ENCODE measurements around the gene NOC2L. TPM values are rescaled to one million over a fixed set of nuclear protein-coding genes. Genes with fewer than 3 reads are reported as not detected.
A peak's percentile ranks its signal among the peaks of the same experiment; 100 is the strongest.

NOC2L gene
- polyA plus RNA-seq (2012; ENCODE audit: insufficient read depth, insufficient read length), result 80.6 TPM

DNA sequence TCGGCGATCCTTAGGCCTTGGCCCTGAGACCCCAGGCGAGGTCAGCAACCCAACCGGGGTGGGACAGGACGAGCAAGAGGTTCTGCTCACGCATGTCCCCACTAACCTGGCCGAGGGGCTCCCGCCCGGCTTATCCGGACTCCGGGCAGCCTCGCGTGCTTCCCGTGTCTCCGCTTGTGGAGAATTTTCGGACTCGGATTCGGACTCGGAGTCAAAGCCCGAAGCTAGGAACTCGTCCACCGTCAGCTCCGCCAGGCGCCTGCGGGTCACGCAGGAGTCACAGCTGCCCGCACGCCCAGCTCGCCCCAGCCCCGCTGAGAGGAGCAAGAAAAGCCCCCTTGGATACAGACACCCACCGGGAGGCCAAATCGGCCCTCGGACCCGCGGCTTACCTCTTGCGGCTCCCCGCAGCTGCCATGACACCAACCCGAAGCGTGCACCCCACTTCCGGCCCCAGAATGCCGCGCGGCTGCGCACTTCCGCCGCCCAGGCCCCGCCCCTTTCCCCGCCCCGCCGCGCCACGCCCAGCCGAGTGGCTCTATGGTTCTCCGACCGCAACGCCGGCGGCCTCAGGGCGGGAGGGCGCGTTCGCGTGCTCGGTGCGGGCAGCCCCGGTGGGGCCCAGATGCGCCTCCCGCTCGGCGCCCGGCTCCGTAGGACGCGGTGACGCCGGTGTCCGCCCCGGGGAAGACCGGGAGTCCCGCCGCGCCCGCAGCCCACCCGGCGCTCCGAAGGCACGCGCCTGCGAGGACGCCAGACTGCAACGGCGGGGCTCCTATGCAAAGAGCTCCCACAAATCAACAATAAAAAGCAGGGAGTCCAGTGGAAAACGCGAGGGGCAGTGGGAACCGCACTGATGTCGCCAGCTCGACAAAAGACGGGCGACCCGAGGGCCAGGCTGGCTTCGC lies at the start of gene NOC2L:
TSS of gene NOC2L (minus strand) at position 434 of the 908 bp plus-strand sequence. CDS start at position 418, 16 bp downstream.
- DNase-seq (ENCODE audit: low read depth, low spot score), result peak; percentile 77
- peak within 1 kb of the TSS; percentile 99 for H3K4me3 ChIP-seq (ENCODE audit: low read length)

GRCh38 chr1:1006305-1007159 lies 47.5 kb upstream of the NOC2L start:
- no peak for DNase-seq (ENCODE audit: low read depth, low spot score)
- no peak overlapping the region for H3K4me3 ChIP-seq (ENCODE audit: low read length)

- DNase-seq (ENCODE audit: low read depth, low spot score), result no peak
- H3K4me3 ChIP-seq (ENCODE audit: low read length), result no peak overlapping the region
Measured at GRCh38 chr1:1005774-1006304, 46.8 kb upstream of the NOC2L start.

DNA sequence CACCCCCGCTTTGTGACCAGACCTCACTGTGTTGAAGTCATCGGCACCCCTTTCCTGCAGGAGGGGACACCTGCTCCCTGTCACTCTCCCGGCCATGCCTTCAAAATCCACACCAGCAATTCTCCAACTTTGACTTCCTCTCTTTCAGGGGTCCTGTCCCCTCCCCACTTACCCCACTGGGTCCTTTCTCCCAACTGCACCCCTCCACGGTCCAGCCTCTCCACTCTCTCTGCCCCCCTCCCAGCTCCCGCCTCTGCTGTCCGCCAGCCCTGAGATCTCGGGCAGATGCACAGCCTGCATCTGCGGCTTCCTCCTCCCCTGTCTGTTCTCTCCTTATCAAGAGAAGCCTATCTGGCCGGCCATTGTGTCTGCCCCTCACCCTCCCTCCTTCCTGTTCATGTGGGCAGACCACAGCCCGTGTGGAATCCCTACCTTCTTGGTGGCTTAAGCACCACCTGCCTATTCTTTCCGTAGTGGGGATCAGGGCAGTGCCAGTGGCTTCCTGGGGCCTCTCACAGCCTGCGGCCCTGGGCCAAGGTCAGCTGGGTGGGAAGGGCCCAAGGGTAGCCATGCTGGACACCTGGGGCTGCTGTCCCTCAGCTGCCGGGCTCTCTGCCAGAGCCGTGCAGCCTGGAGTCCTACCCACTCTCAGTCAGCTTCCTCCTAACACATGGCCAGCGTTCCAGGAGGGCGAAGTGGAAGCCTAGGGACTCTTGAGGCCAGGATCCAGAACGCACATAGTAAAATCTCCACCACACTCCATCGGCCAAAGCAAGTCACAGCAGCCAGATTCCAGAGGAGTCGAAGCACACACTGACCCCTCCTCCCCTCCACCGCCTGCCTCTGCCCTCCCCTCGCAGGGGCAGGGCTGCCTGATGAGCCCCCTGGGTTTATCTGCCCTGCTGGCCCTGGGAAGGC lies 46.0 kb upstream of the NOC2L start:
- no peak overlapping the region for H3K4me3 ChIP-seq (ENCODE audit: low read length)
- peak; percentile 67 for DNase-seq (ENCODE audit: low read depth, low spot score)

GRCh38 chr1:1004420-1004779 lies 45.3 kb upstream of the NOC2L start:
- DNase-seq (ENCODE audit: low read depth, low spot score), result no peak
- H3K4me3 ChIP-seq (ENCODE audit: low read length), result no peak overlapping the region

DNA sequence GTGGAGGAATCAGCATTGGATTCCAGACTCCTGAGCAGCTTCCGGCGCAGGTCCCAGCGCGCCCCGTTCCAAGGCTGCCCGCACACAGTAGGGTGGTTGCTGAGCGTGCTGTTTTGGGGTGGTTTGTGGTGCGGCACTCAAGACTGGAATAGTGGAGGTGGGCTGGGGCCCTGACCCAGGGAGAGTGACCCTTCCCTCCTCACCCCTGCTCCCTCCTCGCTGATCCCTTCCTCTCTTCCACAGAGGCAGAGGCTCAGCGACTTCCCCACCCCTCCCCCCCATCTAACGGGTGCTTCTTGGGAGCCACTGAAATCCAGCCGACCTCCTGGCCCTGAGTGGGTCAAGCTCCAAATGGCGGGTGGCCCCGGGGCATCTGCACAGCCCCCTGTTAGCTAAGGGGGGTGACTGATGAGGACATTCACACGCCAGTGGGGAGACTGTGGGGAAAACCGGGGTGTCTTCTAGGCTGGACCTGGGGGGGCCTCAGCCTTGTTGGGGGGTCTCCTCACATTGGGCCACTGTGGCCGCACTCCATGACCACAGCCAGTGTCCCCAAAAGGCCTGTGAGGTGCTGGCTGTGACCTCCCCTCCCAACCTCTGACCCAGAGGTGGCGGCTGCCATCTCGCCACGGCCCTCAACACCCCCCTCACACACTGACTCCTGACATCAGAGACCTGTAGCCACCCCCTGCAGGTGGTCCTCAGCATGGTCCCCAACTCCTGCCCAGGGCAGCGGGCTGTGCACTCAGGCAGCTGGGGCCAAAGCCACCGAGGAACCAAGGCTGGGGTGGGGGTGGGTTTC lies 44.8 kb upstream of the NOC2L start:
- DNase-seq (ENCODE audit: low read depth, low spot score), result no peak
- no peak overlapping the region for H3K4me3 ChIP-seq (ENCODE audit: low read length)

- peak overlapping the region; percentile 58 for H3K4me3 ChIP-seq (ENCODE audit: low read length)
- no peak for DNase-seq (ENCODE audit: low read depth, low spot score)
Measured at GRCh38 chr1:1001057-1001783, 42.2 kb upstream of the NOC2L start.

GRCh38 chr1:1000357-1001056 lies 41.5 kb upstream of the NOC2L start:
- DNase-seq (ENCODE audit: low read depth, low spot score), result peak; percentile 80
- H3K4me3 ChIP-seq (ENCODE audit: low read length), result peak overlapping the region; percentile 58

- DNase-seq (ENCODE audit: low read depth, low spot score), result peak; percentile 87
- H3K4me3 ChIP-seq (ENCODE audit: low read length), result peak within 1 kb of the TSS; percentile 58
Measured at GRCh38 chr1:999725-1000356, 40.8 kb upstream of the NOC2L start, which contains the start of gene HES4. Gene HES4 (minus strand): TSS chr1:1000097. CDS start chr1:999973, 124 bp downstream.

- no peak for DNase-seq (ENCODE audit: low read depth, low spot score)
- peak overlapping the region; percentile 58 for H3K4me3 ChIP-seq (ENCODE audit: low read length)
Measured at GRCh38 chr1:998995-999724, 40.1 kb upstream of the NOC2L start.

GRCh38 chr1:998745-998994 lies 39.6 kb upstream of the NOC2L start:
- no peak for DNase-seq (ENCODE audit: low read depth, low spot score)
- H3K4me3 ChIP-seq (ENCODE audit: low read length), result peak overlapping the region; percentile 58

DNA sequence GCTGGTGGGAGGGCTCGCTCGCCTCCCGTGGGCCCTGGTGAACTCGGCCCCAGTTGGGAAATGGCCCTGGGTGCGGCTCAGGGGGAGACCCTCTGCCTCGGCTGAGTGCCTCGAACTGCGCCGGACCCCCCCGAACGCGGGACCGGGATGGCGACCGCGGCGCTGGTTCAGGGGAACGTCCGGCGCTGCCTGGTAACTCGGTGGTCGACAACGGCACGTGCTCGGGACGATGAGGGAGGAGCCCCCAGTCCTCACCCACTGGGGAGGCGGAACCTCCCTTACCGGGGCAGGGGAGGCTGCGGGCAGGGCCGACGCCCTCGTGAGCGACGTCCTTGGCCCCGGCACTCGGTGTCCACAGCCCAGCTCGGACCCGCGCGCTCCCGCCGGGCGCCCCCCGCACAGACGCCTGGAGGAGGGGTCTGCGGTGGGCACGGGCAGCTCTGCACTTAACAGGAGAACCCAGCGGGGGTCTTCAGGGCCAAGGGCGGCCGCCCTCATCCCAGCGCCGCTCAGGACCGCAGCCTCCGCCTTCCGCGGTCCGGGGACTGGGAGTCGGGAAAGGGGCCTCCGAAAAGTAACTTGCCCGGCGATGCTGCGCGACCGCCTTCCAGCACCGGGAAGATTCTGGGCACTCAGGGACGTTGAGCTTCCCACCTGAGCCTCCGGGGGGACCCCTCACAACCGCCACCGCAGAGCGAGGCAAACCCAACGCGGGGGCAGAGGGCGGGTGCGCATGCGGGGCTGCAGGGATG lies 39.1 kb upstream of the NOC2L start:
- DNase-seq (ENCODE audit: low read depth, low spot score), result no peak
- peak overlapping the region; percentile 58 for H3K4me3 ChIP-seq (ENCODE audit: low read length)

GRCh38 chr1:997713-997992 lies 38.6 kb upstream of the NOC2L start:
- H3K4me3 ChIP-seq (ENCODE audit: low read length), result no peak overlapping the region

GRCh38 chr1:996851-997712 lies 38.0 kb upstream of the NOC2L start:
- H3K4me3 ChIP-seq (ENCODE audit: low read length), result no peak overlapping the region

More at GRCh38 chr1:997713-997992, 38.6 kb upstream of the NOC2L start:
- no peak for DNase-seq (ENCODE audit: low read depth, low spot score)

More at GRCh38 chr1:996851-997712, 38.0 kb upstream of the NOC2L start:
- DNase-seq (ENCODE audit: low read depth, low spot score), result no peak
